Upper lobe of right lung (tissue), 1 donor: ENCODE results near the gene CCDC38. TPM values are rescaled to one million over a fixed set of nuclear protein-coding genes. Genes with fewer than 3 reads are reported as not detected.
A peak's percentile ranks its signal among the peaks of the same experiment; 100 is the strongest.

Experiments used
- ATAC-seq: fragments of 200-7000 bp; cut with Tn5 transposase; one replicate; pipeline ENCODE4 v1.9.1; 2020; ENCODE audit warnings: mild to moderate bottlenecking, moderate library complexity
- DNase-seq: peaks from one replicate; pipeline ENCODE4 v3.0.0-alpha.2; 2020
- H3K27ac ChIP-seq: fragments of 200-600 bp; one replicate; pipeline ENCODE4 v1.8.0; 2022
- H3K27me3 ChIP-seq: fragments of 200-600 bp; one replicate; pipeline ENCODE4 v1.8.0; 2022; ENCODE audit warnings: mild to moderate bottlenecking
- H3K36me3 ChIP-seq: fragments of 200-600 bp; one replicate; pipeline ENCODE4 v1.8.0; 2022
- H3K4me1 ChIP-seq: fragments of 200-600 bp; one replicate; pipeline ENCODE4 v1.8.0; 2022
- H3K4me3 ChIP-seq: fragments of 200-600 bp; one replicate; pipeline ENCODE4 v1.8.0; 2022; ENCODE audit warnings: mild to moderate bottlenecking
- H3K9me3 ChIP-seq: fragments of 200-600 bp; one replicate; pipeline ENCODE4 v1.8.0; 2022
- intact Hi-C: fragments of 100-400 bp; cut with DNase I; formaldehyde crosslinking; loops from one replicate; pipeline ENCODE4 v1.11.0; 2022
- total RNA-seq: library from RNA; stranded (reverse); fragmentation: NEBNext Ultra II Directional; extraction: Animal tissue kit (Norgen Biotek cat#: 25700); gene quantifications from one replicate; pipeline ENCODE4 v1.2.1, GENCODE V29; 2021
- TF ChIP-seq, protein P1 (sequence below): fragments of 200-600 bp; IDR thresholded peaks from one replicate; pipeline ENCODE4 v1.8.0; 2022; ENCODE audit warnings: antibody characterized with exemption
- donor health status: DM: no; HTN: yes; CAD: no; lungs with severe emphysema.

Gene CCDC38
- total RNA-seq, 1 donor from 2014 or later: not detected

DNA sequence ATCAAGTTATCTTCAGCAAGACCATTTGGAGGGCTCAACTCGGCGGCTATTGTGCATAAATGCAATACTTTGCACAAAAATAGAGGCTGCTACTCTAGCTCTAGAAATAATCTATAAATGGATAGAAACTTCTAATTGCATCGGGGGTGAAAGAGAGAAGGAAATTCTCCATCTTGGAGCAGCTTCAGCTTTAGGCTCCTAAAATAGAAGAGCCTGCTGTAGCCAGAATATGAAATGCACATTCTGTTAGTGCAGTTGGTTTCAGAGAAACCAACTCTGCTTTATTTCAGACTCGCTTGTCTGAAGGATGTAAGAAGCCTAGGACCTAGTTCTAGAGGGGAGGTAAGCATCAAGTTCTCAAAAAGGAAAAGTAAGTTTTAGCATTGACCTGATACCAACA, 45.6 kb downstream of the CCDC38 start:
- Histone ChIP-seq H3K4me3 (no peak overlapping the region), H3K27me3 (peaks cover 8% of the 10 kb centered on the region), H3K4me1 (no peaks in the 10 kb centered on the region), H3K9me3 (no peaks in the 10 kb centered on the region), H3K36me3 (no peaks in the 10 kb centered on the region), H3K27ac (no peak overlapping the region)
- DNase-seq (no peak), ATAC-seq (no peak)
- TF ChIP-seq, protein P1, sequence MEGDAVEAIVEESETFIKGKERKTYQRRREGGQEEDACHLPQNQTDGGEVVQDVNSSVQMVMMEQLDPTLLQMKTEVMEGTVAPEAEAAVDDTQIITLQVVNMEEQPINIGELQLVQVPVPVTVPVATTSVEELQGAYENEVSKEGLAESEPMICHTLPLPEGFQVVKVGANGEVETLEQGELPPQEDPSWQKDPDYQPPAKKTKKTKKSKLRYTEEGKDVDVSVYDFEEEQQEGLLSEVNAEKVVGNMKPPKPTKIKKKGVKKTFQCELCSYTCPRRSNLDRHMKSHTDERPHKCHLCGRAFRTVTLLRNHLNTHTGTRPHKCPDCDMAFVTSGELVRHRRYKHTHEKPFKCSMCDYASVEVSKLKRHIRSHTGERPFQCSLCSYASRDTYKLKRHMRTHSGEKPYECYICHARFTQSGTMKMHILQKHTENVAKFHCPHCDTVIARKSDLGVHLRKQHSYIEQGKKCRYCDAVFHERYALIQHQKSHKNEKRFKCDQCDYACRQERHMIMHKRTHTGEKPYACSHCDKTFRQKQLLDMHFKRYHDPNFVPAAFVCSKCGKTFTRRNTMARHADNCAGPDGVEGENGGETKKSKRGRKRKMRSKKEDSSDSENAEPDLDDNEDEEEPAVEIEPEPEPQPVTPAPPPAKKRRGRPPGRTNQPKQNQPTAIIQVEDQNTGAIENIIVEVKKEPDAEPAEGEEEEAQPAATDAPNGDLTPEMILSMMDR: no peak
- intact Hi-C loops: no loop called here

DNA sequence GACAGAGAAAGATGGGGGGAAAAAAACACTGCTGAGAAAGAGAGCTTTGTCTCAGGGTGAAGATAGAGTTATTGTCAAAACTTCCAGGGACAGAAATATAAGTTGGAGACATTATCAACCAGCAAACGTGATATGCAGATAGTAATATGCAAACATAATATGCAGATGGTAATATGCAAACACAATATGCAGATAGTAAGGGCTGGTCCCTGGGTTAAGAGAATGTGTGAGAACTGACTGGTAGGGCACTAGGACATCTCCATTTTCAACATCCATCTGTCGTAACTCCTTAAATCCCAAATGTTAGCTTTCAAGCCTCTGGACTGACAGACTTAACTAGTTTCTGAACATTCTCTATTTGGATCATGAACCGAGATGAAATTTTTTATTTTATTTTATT, 51.5 kb downstream of the CCDC38 start:
- ATAC-seq: no peak
- DNase-seq: no peak
- Histone ChIP-seq H3K36me3 (no peaks in the 10 kb centered on the region), H3K9me3 (no peaks in the 10 kb centered on the region), H3K27ac (no peak overlapping the region), H3K4me1 (no peaks in the 10 kb centered on the region), H3K4me3 (no peak overlapping the region), H3K27me3 (no peaks in the 10 kb centered on the region)
- TF ChIP-seq, protein P1: no peak
- intact Hi-C loops: no loop called here

DNA sequence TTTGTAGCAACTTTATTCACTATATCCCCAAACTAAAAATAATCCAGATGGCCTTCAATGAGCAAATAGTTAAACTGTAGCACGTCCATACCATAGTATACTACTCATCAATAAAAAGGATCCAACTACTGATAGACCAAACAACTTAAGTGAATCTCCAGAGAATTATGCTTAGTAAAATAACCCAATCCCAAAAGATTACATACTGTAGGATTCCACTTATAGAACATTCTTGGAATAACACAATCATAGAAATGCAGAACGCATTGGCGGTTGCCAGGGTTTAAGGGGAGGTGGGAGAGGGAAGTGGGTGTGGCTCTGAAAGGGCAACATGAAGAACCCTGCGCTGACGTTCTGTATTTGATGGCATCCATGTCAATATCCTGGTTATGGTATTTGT, 55.1 kb downstream of the CCDC38 start:
- ATAC-seq: no peak
- H3K27ac ChIP-seq: no peak overlapping the region
- no peak for DNase-seq
- intact Hi-C loops: no loop called here
- H3K4me3 ChIP-seq: no peak overlapping the region
- TF ChIP-seq, protein P1: no peak
- no peaks in the 10 kb centered on the region for H3K4me1 ChIP-seq
- H3K36me3 ChIP-seq: no peaks in the 10 kb centered on the region
- peaks cover 11% of the 10 kb centered on the region for H3K9me3 ChIP-seq
- no peaks in the 10 kb centered on the region for H3K27me3 ChIP-seq

DNA sequence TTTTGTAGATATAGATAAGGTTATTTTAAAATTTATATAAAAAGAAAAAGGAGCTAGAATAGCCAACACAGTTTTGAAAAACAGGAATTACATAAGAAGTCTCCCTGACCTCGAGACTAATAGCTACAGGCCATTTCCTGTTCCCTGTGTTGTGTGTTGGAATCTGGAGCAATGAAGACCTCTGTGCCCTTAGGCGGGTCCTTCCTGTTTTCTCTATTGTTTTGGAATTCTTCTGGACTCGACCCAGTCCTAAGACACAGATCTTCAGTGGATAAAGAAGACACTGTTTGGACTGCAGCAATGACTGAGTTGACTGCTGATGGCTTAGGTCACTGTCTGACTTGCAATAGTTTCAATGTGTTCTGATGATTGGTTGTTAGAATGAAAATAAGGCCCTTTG, 57.4 kb downstream of the CCDC38 start:
- no peak overlapping the region for H3K4me3 ChIP-seq
- no peak overlapping the region for H3K27ac ChIP-seq
- no peaks in the 10 kb centered on the region for H3K36me3 ChIP-seq
- no peaks in the 10 kb centered on the region for H3K4me1 ChIP-seq
- DNase-seq: no peak
- no peaks in the 10 kb centered on the region for H3K27me3 ChIP-seq
- ATAC-seq: peak; percentile 70
- TF ChIP-seq, protein P1: no peak
- peaks cover 11% of the 10 kb centered on the region for H3K9me3 ChIP-seq
- intact Hi-C loops: no loop called here

DNA sequence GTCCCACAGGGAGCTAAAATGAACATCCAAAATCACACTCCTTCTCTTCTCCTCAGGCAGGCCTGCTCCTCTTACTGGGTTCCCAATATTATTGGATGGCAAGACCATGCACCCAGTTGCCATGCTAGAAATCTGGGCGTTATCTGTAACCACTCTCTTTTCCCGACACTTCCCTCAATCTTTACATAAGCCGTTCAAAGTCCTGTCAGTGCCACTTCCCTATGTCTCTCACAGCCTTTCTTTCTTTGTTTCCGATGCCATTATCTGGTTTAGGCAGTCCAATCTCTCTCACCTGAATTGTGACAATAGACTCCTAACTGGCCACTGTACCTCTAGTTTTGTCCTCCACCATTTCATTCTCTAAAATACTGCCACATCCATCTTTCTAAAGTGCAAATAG, 59.5 kb downstream of the CCDC38 start:
- TF ChIP-seq, protein P1: no peak
- ATAC-seq: no peak
- no peaks in the 10 kb centered on the region for H3K4me1 ChIP-seq
- H3K9me3 ChIP-seq: peaks cover 11% of the 10 kb centered on the region
- H3K4me3 ChIP-seq: no peak overlapping the region
- H3K36me3 ChIP-seq: no peaks in the 10 kb centered on the region
- H3K27me3 ChIP-seq: no peaks in the 10 kb centered on the region
- no peak overlapping the region for H3K27ac ChIP-seq
- intact Hi-C loops: no loop called here
- DNase-seq: no peak

DNA sequence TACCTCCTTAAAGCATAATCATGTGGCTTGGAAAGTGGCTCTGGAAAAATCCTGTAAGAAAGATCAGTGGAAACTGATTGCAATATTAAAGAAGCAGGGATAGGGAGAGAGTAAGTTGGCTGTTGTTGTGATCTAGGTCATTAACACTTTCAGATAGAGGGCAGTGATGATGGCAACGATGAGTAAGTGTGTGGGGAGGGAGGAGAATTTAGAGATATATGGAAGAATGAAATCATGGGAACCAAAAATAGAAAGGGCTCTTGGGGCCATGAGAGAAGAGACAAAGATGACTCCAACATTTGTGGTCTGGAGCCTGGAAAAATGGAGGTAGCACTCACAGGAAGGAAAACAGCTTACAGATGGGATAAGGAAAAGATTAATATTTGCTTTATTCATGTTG, 60.3 kb downstream of the CCDC38 start:
- no peak for ATAC-seq
- peaks cover 11% of the 10 kb centered on the region for H3K9me3 ChIP-seq

More for the DNA sequence above, 60.3 kb downstream of the CCDC38 start:
- Histone ChIP-seq H3K4me1 (no peaks in the 10 kb centered on the region), H3K36me3 (no peaks in the 10 kb centered on the region), H3K27ac (no peak overlapping the region), H3K4me3 (no peak overlapping the region), H3K27me3 (no peaks in the 10 kb centered on the region)
- DNase-seq: no peak
- intact Hi-C loops: no loop called here
- TF ChIP-seq, protein P1: no peak
